HepG2 (cell line): Measurements from ENCODE around the gene CDC37L1. TPM values are rescaled to one million over a fixed set of nuclear protein-coding genes. Genes with fewer than 3 reads are reported as not detected.
A peak's percentile ranks its signal among the peaks of the same experiment; 100 is the strongest.

ENCODE experiments used
- ARID2 ChIP-seq: sonication (generic); formaldehyde crosslinking; IDR thresholded peaks from 2 replicates; pipeline ENCODE4 v1.8.1; 2022; ENCODE audit warnings: mild to moderate bottlenecking, missing genetic modification reagents, borderline replicate concordance
- HNRNPL ChIP-seq: fragments of 200-400 bp; formaldehyde crosslinking; IDR thresholded peaks from 2 replicates; pipeline ENCODE4 v1.6.1; 2017; ENCODE audit warnings: mild to moderate bottlenecking, low read depth, low read length
- MAFK ChIP-seq, 2 experiments: IDR thresholded peaks in 1 of 2; conservative IDR thresholded peaks in 1 of 2; 2 replicates each; pipeline ENCODE4 v1.6.1; 2011; ENCODE audit warnings: improper control_type of control experiment in 2 of 2, low read length in 2 of 2
- MED13 ChIP-seq: sonication (generic); formaldehyde crosslinking; IDR thresholded peaks from 2 replicates; pipeline ENCODE4 v1.5.0; 2020; ENCODE audit warnings: missing genetic modification reagents
- MLX ChIP-seq: IDR thresholded peaks from 2 replicates; pipeline ENCODE4 v1.6.1; 2016
- MLXIP ChIP-seq: sonication (generic); formaldehyde crosslinking; IDR thresholded peaks from 2 replicates; pipeline ENCODE4 v1.9.0; 2021; ENCODE audit warnings: missing genetic modification reagents, borderline replicate concordance
- NBN ChIP-seq: fragments of 450-650 bp; conservative IDR thresholded peaks from 2 replicates; pipeline ENCODE4 v1.6.1; 2017
- NFE2 ChIP-seq: sonication (generic); formaldehyde crosslinking; IDR thresholded peaks from 2 replicates; pipeline ENCODE4 v1.4.0; 2020; ENCODE audit warnings: missing genetic modification reagents
- RBAK ChIP-seq: sonication (generic); formaldehyde crosslinking; IDR thresholded peaks from 2 replicates; pipeline ENCODE4 v1.5.1; 2020; ENCODE audit warnings: mild to moderate bottlenecking, missing genetic modification reagents
- SNAPC2 ChIP-seq: sonication (generic); formaldehyde crosslinking; IDR thresholded peaks from 2 replicates; pipeline ENCODE4 v1.8.1; 2022; ENCODE audit warnings: mild to moderate bottlenecking, missing genetic modification reagents
- TBX2 ChIP-seq: sonication (generic); formaldehyde crosslinking; IDR thresholded peaks from 2 replicates; pipeline ENCODE4 v1.5.0; 2020; ENCODE audit warnings: missing genetic modification reagents, mild to moderate bottlenecking, borderline replicate concordance
- TCF7L2 ChIP-seq: IDR thresholded peaks from 2 replicates; pipeline ENCODE4 v1.6.1; 2011; ENCODE audit warnings: mild to moderate bottlenecking, low read depth, low read length, moderate library complexity
- TFDP1 ChIP-seq: IDR thresholded peaks from 2 replicates; pipeline ENCODE4 v1.6.1; 2016; ENCODE audit warnings: missing compliant biosample characterization, missing genetic modification reagents, borderline replicate concordance
- ZBTB43 ChIP-seq: sonication (generic); formaldehyde crosslinking; conservative IDR thresholded peaks from 2 replicates; pipeline ENCODE4 v1.4.0; 2020; ENCODE audit warnings: missing genetic modification reagents
- ZNF205 ChIP-seq: IDR thresholded peaks from 2 replicates; pipeline ENCODE4 v1.6.1; 2018; ENCODE audit warnings: missing biosample characterization, missing genetic modification reagents
- ZNF282 ChIP-seq: fragments of 450-650 bp; IDR thresholded peaks from 2 replicates; pipeline ENCODE4 v1.6.1; 2018; ENCODE audit not compliant: partially characterized antibody
- ZNF337 ChIP-seq: sonication (generic); formaldehyde crosslinking; IDR thresholded peaks from 2 replicates; pipeline ENCODE4 v1.5.1; 2020; ENCODE audit warnings: missing genetic modification reagents, low read depth, mild to moderate bottlenecking, borderline replicate concordance
- ZNF556 ChIP-seq: sonication (generic); formaldehyde crosslinking; IDR thresholded peaks from 2 replicates; pipeline ENCODE4 v1.4.0; 2020; ENCODE audit warnings: mild to moderate bottlenecking, missing genetic modification reagents, borderline replicate concordance
- ZNF580 ChIP-seq: IDR thresholded peaks from 2 replicates; pipeline ENCODE4 v1.6.1; 2016; ENCODE audit warnings: low read depth, borderline replicate concordance
- ZNF746 ChIP-seq: sonication (generic); formaldehyde crosslinking; IDR thresholded peaks from 2 replicates; pipeline ENCODE4 v1.8.0; 2022; ENCODE audit warnings: mild to moderate bottlenecking, missing genetic modification reagents
- ZNF770 ChIP-seq: sonication (generic); formaldehyde crosslinking; IDR thresholded peaks from 2 replicates; pipeline ENCODE4 v1.5.0; 2020; ENCODE audit warnings: mild to moderate bottlenecking, missing genetic modification reagents
- ZNF839 ChIP-seq: sonication (generic); formaldehyde crosslinking; IDR thresholded peaks from 2 replicates; pipeline ENCODE4 v1.4.0; 2020; ENCODE audit warnings: missing genetic modification reagents, mild to moderate bottlenecking, borderline replicate concordance
- ZNF850 ChIP-seq: sonication (generic); formaldehyde crosslinking; conservative IDR thresholded peaks from 2 replicates; pipeline ENCODE4 v1.9.0; 2021; ENCODE audit warnings: mild to moderate bottlenecking, missing genetic modification reagents
- polyA plus RNA-seq, 8 experiments: library from polyadenylated mRNA; depleted of rRNA in 3 of 8; stranded (reverse) in 7 of 8; unstranded in 1 of 8; fragments of >200 nt; fragmentation: Illumina TruSeq in 4 of 8; extraction: Trizol in 4 of 8; gene quantifications; 2 replicates each; pipeline versions ENCODE4 v1.2.1 to v1.2.3, GENCODE V29; 2011 to 2016; ENCODE audit warnings: low read depth in 4 of 8, missing spikeins in 1 of 8, mixed read lengths in 1 of 8; ENCODE audit not compliant: insufficient read depth in 1 of 8
- total RNA-seq, 5 experiments: library from RNA; depleted of rRNA; stranded (reverse); fragments of >200 nt; fragmentation: Illumina TruSeq; extraction: Trizol; gene quantifications; 2 replicates each; pipeline ENCODE4 v1.2.3, GENCODE V29; 2016; ENCODE audit warnings: low read depth in 1 of 5

The CDC37L1 gene
- total and polyA plus RNA-seq, 2 of the 13 experiments (the other 11 are each of a cell fraction or from before 2014, with no cell fraction given): 5.5 to 17.0 TPM

- TF ChIP-seq ARID2 (CRISPR knock-in tag): 0 out of 2 replicates have a peak, but pooled peaks have one; percentile 47
- TF ChIP-seq ZNF282: no peak
- TF ChIP-seq ZNF746 (CRISPR knock-in tag): no peak
- no peak for TF ChIP-seq MAFK (conservative IDR thresholded peaks at IDR 0.05 in 1 of 2, IDR thresholded peaks at IDR 0.05 in 1 of 2; ENCODE audit: low read length in 2 of 2)
- TF ChIP-seq TBX2: peak; percentile 25; the same call in 1 of the 2 replicates
- no peak for TF ChIP-seq ZNF580 (CRISPR knock-in tag)
- no peak for TF ChIP-seq ZNF205 (CRISPR knock-in tag)
- no peak for TF ChIP-seq MLX (CRISPR knock-in tag)
- TF ChIP-seq SNAPC2: no peak
- no peak for TF ChIP-seq MED13 (CRISPR knock-in tag)
- no peak for TF ChIP-seq HNRNPL
- TF ChIP-seq RBAK (CRISPR knock-in tag): no peak
- TF ChIP-seq ZBTB43: no peak
- TF ChIP-seq ZNF770 (CRISPR knock-in tag): no peak
- TF ChIP-seq NFE2 (CRISPR knock-in tag): no peak
- TF ChIP-seq TCF7L2: no peak
- peak; percentile 64; the same call in 1 of the 2 replicates for TF ChIP-seq TFDP1
- TF ChIP-seq ZNF839 (CRISPR knock-in tag): no peak
- TF ChIP-seq MLXIP (CRISPR knock-in tag): no peak
- TF ChIP-seq ZNF337 (CRISPR knock-in tag): no peak
- TF ChIP-seq NBN: no peak
- TF ChIP-seq ZNF556 (CRISPR knock-in tag): no peak
- TF ChIP-seq ZNF850 (CRISPR knock-in tag): no peak
These were observed 13.2 kb upstream of the CDC37L1 start, which contains the start of gene SPATA6L (continued) for GRCh38 chr9:4666042-4666699.
